NCI-H748 (cell line): ENCODE results near the gene ACADS.

ENCODE experiments used
- DNase-seq: peaks from one replicate; lab custom pipeline; 2025; ENCODE audit not compliant: unreplicated experiment; lab: John Stamatoyannopoulos, UW

ACADS gene

GRCh38 chr12:120725659-120726509, at the start of gene ACADS:
ACADS (plus strand) TSS chr12:120725826; CDS start chr12:120725886, 60 bp downstream.
- DNase-seq, result peak; percentile 90

- DNase-seq, result no peak
Observed at GRCh38 chr12:120677765-120678473, 47.7 kb upstream of the ACADS start.

- no peak for DNase-seq
Observed at GRCh38 chr12:120678572-120678971, 47.1 kb upstream of the ACADS start.

- no peak for DNase-seq
Observed at GRCh38 chr12:120680165-120680738, 45.4 kb upstream of the ACADS start.

GRCh38 chr12:120684523-120684932, 41.1 kb upstream of the ACADS start:
- no peak for DNase-seq

- DNase-seq, result no peak
Observed at GRCh38 chr12:120685522-120685921, 40.1 kb upstream of the ACADS start.

- DNase-seq, result peak; percentile 99
Observed at GRCh38 chr12:120686151-120686689, 39.4 kb upstream of the ACADS start.

- DNase-seq, result peak; percentile 98
Observed at GRCh38 chr12:120686690-120687577, 38.7 kb upstream of the ACADS start, which contains the start of gene MLEC. MLEC (plus strand) TSS chr12:120687149; CDS start chr12:120687297, 148 bp downstream.

GRCh38 chr12:120687578-120688289, 37.9 kb upstream of the ACADS start:
- peak; percentile 16 for DNase-seq

- peak; percentile 14 for DNase-seq
Observed at GRCh38 chr12:120688527-120689071, 37.0 kb upstream of the ACADS start.

- no peak for DNase-seq
Observed at GRCh38 chr12:120689397-120690082, 36.1 kb upstream of the ACADS start.

- DNase-seq, result no peak
Observed at GRCh38 chr12:120690083-120690450, 35.6 kb upstream of the ACADS start.

GRCh38 chr12:120690978-120691377, 34.6 kb upstream of the ACADS start:
- no peak for DNase-seq

- no peak for DNase-seq
Observed at GRCh38 chr12:120692524-120693033, 33.0 kb upstream of the ACADS start.

- no peak for DNase-seq
Observed at GRCh38 chr12:120693848-120694247, 31.8 kb upstream of the ACADS start.

- no peak for DNase-seq
Observed at GRCh38 chr12:120696626-120697025, 29.0 kb upstream of the ACADS start.

GRCh38 chr12:120697344-120697743, 28.3 kb upstream of the ACADS start:
- no peak for DNase-seq

GRCh38 chr12:120698665-120699064, 27.0 kb upstream of the ACADS start:
- no peak for DNase-seq

- DNase-seq, result no peak
Observed at GRCh38 chr12:120699553-120699952, 26.1 kb upstream of the ACADS start.
